DOHH2 (cell line): ENCODE data around the gene TNS1.

Experiments used
- H3F3A ChIP-seq: fragments of 200-600 bp; sonication (generic), shearing (Covaris generic); 2 replicates; pipeline ENCODE4 v1.6.0; 2016; ENCODE audit warnings: antibody characterized with exemption, mild to moderate bottlenecking; ENCODE audit not compliant: control insufficient read depth, insufficient read depth
- H3K27ac ChIP-seq: fragments of 200-600 bp; sonication (generic); 2 replicates; pipeline ENCODE4 v1.5.1; 2014; ENCODE audit warnings: low read depth, mild to moderate bottlenecking, low read length, moderate library complexity
- H3K27me3 ChIP-seq: fragments of 200-600 bp; sonication (generic); 2 replicates; pipeline ENCODE4 v1.6.1; 2014; ENCODE audit warnings: mild to moderate bottlenecking, low read length, mixed read lengths; ENCODE audit not compliant: control insufficient read depth
- H3K36me3 ChIP-seq: fragments of 200-600 bp; sonication (generic); 2 replicates; pipeline ENCODE4 v1.6.1; 2014; ENCODE audit warnings: mild to moderate bottlenecking, low read length, moderate library complexity, mixed read lengths; ENCODE audit not compliant: control insufficient read depth
- H3K4me1 ChIP-seq: fragments of 200-600 bp; sonication (generic); 2 replicates; pipeline ENCODE4 v1.6.1; 2014; ENCODE audit warnings: mild to moderate bottlenecking, low read length, mixed read lengths; ENCODE audit not compliant: control insufficient read depth
- H3K4me2 ChIP-seq: fragments of 200-600 bp; sonication (generic); 2 replicates; pipeline ENCODE4 v1.6.0; 2014; ENCODE audit warnings: mild to moderate bottlenecking, low read length, moderate library complexity
- H3K4me3 ChIP-seq: fragments of 200-600 bp; sonication (generic); 2 replicates; pipeline ENCODE4 v1.5.1; 2014; ENCODE audit warnings: mild to moderate bottlenecking, low read length, mixed read lengths
- H3K79me2 ChIP-seq: fragments of 200-600 bp; sonication (generic); 2 replicates; pipeline ENCODE4 v1.6.1; 2014; ENCODE audit warnings: mild to moderate bottlenecking, low read length, mixed read lengths; ENCODE audit not compliant: control insufficient read depth
- H3K9me2 ChIP-seq: fragments of 200-600 bp; sonication (generic); replicated peaks from 2 replicates; pipeline ENCODE4 v1.6.1; 2014; ENCODE audit warnings: mild to moderate bottlenecking, low read length, mixed read lengths; ENCODE audit not compliant: control insufficient read depth
- H3K9me3 ChIP-seq: fragments of 200-600 bp; sonication (generic); 2 replicates; pipeline ENCODE4 v1.6.1; 2014; ENCODE audit warnings: antibody characterized with exemption, low read length, mixed read lengths; ENCODE audit not compliant: control insufficient read depth, insufficient read depth
- H4K20me1 ChIP-seq: fragments of 200-600 bp; sonication (generic); 2 replicates; pipeline ENCODE4 v1.6.0; 2014; ENCODE audit warnings: low read depth, mild to moderate bottlenecking, antibody characterized with exemption, low read length, moderate library complexity; ENCODE audit not compliant: control insufficient read depth, insufficient read depth
- CTCF ChIP-seq: fragments of 200-600 bp; sonication (generic); IDR thresholded peaks from one replicate; pipeline ENCODE4 v1.5.1; 2014; ENCODE audit warnings: antibody characterized with exemption, mild to moderate bottlenecking, low read depth, low read length; ENCODE audit not compliant: poor library complexity, severe bottlenecking
- EZH2phosphoT487 ChIP-seq: fragments of 200-600 bp; sonication (generic); IDR thresholded peaks from 2 replicates; pipeline ENCODE4 v1.6.1; 2017; ENCODE audit warnings: borderline replicate concordance, mild to moderate bottlenecking, antibody characterized with exemption, low read length, moderate library complexity, mixed read lengths

Gene TNS1

GRCh38 chr2:217825469-217826235 lies 177.1 kb downstream of the TNS1 start:
- no peaks in the 10 kb centered on the region for H3K9me2 ChIP-seq
- no peaks in the 10 kb centered on the region for H3F3A ChIP-seq
- TF ChIP-seq CTCF: no peak
- TF ChIP-seq EZH2phosphoT487: no peak
- no peak overlapping the region for H3K27ac ChIP-seq
- no peaks in the 10 kb centered on the region for H3K79me2 ChIP-seq
- H4K20me1 ChIP-seq: no peaks in the 10 kb centered on the region
- no peak overlapping the region for H3K4me2 ChIP-seq
- no peaks in the 10 kb centered on the region for H3K4me1 ChIP-seq
- no peaks in the 10 kb centered on the region for H3K27me3 ChIP-seq
- H3K4me3 ChIP-seq: no peak overlapping the region
- no peaks in the 10 kb centered on the region for H3K36me3 ChIP-seq
- H3K9me3 ChIP-seq: no peaks in the 10 kb centered on the region

- H3K79me2 ChIP-seq: no peaks in the 10 kb centered on the region
- H3K9me2 ChIP-seq: no peaks in the 10 kb centered on the region
- no peaks in the 10 kb centered on the region for H4K20me1 ChIP-seq
Observed at GRCh38 chr2:217824223-217824622, 178.6 kb downstream of the TNS1 start.

GRCh38 chr2:217823626-217824025 lies 179.2 kb downstream of the TNS1 start:
- H3K4me1 ChIP-seq: no peaks in the 10 kb centered on the region
- no peak overlapping the region for H3K27ac ChIP-seq
- H3K4me2 ChIP-seq: no peak overlapping the region
- H4K20me1 ChIP-seq: no peaks in the 10 kb centered on the region
- no peaks in the 10 kb centered on the region for H3K9me3 ChIP-seq
- TF ChIP-seq EZH2phosphoT487 (no peak), CTCF (no peak)
- no peaks in the 10 kb centered on the region for H3K9me2 ChIP-seq
- H3F3A ChIP-seq: no peaks in the 10 kb centered on the region
- no peaks in the 10 kb centered on the region for H3K79me2 ChIP-seq
- H3K4me3 ChIP-seq: no peak overlapping the region
- no peaks in the 10 kb centered on the region for H3K36me3 ChIP-seq
- H3K27me3 ChIP-seq: no peaks in the 10 kb centered on the region

More at GRCh38 chr2:217824223-217824622, 178.6 kb downstream of the TNS1 start:
- Histone ChIP-seq H3K4me2 (no peak overlapping the region), H3K36me3 (no peaks in the 10 kb centered on the region), H3K4me1 (no peaks in the 10 kb centered on the region), H3K27ac (no peak overlapping the region), H3F3A (no peaks in the 10 kb centered on the region), H3K9me3 (no peaks in the 10 kb centered on the region), H3K27me3 (no peaks in the 10 kb centered on the region), H3K4me3 (no peak overlapping the region)
- TF ChIP-seq CTCF (no peak), EZH2phosphoT487 (no peak)
